GM12892 (cell line): ENCODE data around the gene JAG1.

Experiments
- POLR2A ChIP-seq: IDR thresholded peaks from 2 replicates; pipeline ENCODE4 v1.6.1; 2011; ENCODE audit warnings: low read depth, low read length, control low read depth
- POLR2AphosphoS5 ChIP-seq: IDR thresholded peaks from 2 replicates; pipeline ENCODE4 v1.6.1; 2011; ENCODE audit warnings: low read depth, low read length, control low read depth
- TAF1 ChIP-seq: IDR thresholded peaks from 2 replicates; pipeline ENCODE4 v1.6.1; 2011; ENCODE audit warnings: low read depth, mild to moderate bottlenecking, control low read depth, low read length, borderline replicate concordance

DNA sequence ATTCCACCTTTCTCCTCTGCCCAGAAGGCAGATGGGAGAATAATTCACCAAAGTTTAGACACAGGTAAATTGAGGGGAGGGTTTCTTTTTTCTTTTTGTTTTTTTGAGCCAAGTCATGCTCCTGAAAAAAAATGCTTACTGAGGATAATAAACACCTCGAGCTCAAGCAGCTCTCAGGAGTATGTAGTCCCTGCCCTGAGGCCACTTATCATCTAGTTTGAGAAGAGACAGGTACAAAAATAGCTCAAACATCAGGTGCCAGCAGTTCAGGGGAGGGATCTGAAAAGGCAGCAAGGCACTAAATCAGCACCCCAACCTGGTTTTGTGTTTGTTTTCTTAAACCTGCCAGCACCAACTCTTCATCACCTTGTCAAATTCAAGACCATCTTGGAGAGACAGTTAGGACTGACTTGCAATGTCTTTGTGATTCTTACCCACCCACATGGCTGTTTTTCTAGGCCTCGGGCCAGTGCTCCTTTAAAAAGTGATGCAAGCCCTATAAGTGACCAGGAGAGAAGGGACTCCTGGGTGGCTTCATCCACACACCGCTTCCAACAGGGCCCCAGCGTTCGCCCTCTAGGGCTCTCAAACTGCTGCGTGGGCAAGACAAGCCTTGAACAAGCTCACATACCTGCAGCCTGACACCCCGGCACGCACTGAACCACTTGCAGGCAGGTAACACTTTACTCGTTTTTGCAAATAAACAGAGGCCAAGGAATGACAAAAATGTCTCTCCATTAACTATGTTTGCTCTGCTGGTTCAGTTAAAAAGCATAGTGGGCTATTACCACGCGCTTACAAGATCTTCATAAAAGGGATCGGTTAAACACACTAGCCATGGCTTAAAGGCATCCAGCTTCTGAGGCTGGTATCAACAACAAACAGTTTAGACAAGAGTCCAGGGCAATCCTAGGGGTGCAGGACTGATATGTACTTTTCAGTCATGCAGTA is 13.9 kb downstream of the JAG1 start:
- TF ChIP-seq TAF1 (no peak), POLR2AphosphoS5 (no peak), POLR2A (no peak)
